Hypothalamus (tissue), 51 donors: ENCODE results near the gene COPS9.

Source experiments
- DNase-seq, 51 donors: peaks; one replicate each; lab custom pipeline; 2025; lab: John Stamatoyannopoulos, UW

The COPS9 gene

DNA sequence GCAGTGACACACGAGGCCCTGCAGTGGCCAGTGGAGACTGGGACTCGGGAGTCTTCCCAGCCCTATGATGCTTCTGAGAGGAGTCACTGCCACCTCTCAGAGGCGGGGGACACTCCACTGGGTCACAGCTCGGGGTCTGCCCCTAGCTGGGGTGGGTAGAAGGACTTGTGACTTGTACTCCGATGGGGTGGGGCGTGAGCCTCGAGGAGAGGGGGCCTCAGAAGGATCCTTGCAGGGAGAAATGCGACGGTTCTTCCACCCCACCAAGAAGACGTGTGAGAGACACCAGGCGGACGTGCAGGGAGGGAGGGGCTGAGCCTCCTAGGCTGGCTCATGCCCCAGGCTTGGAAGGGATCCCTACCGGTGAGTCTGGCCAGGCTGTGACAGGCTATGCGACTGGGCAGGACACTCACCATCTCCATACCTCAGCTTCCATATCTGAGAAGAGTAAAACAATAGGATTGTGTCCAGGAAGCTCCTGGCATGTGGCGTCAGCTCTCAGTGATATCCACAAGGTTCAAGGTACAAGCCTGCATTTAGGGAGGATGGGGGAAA lies 15.4 kb upstream of the COPS9 start:
- no peak for DNase-seq

DNA sequence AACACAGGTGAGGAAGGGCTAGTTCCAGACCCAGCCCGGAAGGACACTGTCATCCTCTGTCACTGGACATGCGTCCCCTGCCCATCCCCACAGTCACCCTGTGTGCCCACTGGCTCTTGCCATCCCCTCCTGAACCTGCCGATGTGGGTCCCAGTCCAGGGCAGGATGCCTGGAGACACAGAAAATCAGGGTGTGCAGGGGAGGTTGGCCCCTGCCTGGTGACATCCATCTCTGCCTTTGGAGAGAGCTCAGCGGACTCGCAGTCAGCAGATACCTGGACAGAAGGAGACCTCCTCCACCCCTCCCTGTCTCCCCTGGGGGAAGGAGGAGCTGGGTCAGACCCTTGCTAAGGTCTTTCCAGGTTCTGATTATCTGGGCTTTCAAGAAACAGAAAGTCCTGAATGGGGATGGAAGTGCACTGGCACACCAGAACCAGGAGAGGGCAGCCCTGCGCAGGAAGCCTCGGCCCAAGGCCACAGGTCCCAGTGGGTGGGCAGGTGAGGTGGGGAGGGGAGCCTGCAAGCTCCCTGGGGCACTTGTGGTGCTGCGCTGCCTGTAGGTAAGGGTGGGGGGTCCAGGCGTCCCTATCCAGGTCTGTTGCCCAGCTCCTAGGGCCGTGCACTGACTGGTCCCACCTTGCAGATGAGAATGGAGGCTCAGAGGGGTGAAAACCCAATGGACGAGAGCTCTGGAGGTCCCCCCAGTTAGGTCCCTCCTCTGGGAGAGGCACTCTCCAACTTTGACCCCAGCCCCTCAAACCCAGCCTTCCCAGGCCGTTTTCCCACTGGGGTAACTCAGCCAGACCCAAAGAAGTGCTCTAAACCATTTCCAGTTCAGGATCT lies 14.1 kb upstream of the COPS9 start:
- DNase-seq: peak in 33 of 51 donors; percentile 3 to 62 (median 29)

DNA sequence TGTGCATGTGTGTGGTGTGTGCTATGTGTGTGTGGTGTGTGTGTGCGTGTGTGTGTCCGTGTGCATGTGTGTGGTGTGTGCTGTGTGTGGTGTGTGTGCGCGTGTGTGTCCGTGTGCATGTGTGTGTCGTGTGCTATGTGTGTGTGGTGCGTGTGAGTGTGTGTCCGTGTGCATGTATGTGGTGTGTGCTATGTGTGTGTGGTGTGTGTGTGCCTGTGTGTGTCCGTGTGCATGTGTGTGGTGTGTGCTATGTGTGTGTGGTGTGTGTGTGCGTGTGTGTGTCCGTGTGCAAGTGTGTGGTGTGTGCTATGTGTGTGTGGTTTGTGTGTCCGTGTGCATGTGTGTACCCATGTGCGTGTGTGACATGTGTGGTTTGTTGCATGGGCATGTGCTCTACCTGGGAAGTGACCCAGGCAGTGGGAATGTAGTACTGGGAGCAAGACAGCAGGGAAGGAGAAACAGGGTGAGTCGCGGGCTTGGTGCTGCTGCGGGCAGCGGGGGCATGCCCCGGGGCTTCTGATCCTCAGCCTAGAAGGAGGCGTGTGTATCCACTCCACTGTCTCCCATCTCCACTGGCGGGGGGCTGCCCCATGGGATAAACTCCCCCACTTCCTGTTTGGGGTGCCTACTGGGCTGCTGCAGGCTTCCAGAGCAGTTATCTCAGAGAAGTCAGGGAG lies 11.9 kb upstream of the COPS9 start:
- DNase-seq: no peak

DNA sequence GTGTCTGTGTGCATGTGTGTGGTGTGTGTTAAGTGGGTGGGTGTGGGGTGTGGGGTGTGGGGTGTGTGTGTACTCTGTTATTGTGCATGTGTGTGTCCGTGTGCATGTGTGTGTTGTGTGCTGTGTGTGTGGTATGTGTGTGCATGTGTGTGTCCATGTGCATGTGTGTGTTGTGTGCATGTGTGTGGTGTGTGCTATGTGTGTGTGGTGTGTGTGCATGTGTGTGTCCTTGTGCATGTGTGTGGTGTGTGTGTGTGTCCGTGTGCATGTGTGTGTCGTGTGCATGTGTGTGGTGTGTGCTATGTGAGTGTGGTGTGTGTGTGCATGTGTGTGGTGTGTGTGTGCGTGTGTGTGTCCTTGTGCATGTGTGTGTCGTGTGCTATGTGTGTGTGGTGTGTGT lies 11.3 kb upstream of the COPS9 start:
- no peak for DNase-seq

DNA sequence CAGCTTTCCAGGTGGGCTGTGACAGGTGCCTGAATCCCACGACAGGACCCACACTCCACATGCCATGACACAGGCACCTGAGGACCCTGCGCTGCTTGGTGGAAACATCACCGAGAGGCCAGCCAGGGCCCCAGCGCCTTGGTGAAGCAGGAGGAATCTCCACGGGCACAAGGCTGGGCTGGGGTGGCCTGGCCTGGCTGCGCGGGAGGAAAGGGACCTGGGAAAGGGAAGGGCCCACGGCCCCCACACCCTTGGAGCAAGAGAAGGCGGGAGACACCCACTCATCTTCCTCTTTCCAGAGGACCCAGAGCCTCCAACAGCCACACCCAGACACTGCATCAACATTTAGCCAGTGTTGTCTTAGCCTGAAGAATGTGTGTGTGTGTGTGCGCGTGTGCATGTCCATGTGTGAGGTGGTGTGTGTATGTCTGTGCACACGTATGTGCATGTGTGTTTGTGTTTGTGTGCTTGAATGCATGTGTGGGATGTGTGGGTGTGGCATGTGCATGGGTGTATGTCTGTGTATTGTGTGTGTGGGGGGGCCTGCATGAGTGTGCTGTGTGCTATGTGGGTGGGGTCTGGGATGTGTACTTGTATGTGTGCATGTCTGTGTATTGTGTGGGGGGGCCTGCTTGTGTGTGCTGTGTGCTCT lies 10.6 kb upstream of the COPS9 start:
- no peak for DNase-seq

DNA sequence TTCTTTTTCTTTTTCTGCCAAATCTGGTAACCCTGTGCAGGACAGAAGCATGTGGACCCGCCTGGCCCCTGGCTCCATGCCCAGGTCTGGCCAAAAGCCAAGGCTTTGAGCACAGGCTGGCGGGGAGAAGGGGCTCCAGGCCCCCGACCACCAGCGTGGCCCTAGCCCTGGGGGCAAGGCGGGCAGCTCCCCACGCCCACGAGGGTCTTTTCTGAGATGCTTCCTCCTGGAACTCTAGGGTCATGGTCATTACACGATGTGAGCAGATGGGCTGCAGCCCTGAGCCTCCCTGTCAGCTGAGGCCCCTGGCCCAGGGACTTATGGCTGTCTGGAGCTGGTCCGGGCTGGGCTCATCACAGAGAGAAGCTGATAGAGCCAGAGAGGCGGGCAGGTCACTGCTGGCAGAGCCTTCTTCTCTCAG lies 10.0 kb upstream of the COPS9 start:
- no peak for DNase-seq

DNA sequence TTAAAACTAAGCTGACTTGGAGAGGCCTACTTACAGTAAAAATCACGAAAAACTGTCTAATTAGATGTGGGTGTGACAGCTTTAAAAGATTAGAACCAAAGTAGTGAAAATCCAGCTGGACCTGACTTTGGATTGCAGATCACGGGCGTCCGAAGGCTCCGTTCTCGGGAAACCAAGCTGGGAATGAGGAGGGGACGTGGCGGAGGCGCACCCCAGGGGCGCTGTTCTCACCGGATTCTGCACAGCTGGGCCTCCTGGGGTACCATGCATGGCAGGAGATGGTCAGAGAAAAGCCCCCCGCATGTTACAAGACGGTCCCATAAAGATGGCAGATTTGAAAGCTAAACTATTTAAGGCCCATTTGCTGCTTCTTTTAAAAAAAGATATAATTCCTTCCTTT lies 9.4 kb upstream of the COPS9 start:
- no peak for DNase-seq

DNA sequence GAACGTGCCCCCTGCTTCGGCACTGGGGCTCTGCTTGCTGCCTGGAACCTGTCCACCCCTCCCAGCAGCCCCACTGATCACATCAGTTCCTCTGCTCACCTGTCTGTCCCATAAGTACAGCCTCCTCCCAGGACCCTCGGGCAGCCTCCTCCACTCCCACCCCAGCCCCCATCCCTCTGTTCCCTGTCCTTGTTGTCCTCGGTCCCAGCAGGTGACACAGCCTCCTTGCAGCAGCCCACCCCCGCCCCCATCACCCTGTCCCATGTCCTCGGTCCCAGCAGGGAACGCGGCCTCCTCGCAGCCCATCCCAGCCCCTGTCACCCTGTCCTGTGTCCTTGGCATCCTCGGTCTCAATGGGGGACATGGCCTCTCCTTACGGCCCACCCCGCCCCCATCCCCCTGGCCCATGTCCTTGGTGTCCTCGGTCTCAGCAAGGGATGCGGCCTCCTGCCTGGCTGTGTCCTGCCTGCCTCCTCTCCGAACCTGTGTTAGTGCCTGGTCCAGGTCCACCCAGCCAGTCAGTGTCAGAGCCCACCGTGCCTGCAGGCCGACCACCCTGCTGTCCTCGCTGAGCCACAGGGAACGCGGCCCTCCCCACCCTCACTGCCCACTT lies 8.7 kb upstream of the COPS9 start:
- DNase-seq: no peak

DNA sequence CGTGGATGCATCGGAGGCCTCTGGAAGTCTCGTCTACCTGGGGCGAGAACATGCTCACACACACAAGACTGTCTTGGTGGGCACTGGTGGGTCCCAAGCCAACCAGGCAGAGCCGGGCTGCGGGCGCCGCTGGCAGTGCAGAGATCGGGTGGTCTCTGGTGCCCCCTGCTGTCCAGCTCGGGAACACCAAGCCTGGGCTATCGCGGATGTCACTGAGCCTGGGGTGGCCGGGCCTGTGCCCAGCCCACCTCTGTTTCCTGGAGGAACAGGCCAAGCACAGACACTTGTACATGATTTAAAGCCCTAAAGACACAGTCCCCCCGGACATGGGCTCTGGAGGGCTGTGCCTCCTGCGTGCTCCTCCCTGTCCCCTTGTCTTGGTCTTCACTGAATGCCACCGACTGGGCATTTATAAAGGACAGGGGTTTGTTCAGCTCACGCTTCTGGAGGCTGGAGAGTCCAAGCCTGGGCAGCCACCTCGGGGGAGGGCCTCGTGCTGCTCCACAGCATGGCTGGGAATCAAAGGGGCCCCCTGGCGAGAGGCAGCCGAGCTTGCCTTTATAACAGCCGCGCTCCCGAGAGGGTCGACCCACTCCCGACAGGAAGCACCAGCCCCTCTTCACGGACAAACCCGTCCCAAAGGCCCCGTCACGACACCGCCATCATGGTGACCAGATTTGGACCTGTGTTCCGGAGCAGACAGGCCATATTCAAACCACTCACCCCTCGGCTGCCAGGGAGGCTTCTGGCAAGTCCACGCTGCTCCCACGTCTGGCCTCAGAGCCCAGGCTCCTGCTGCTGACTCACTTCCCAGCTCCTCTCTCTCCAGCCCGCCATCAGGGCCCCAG lies 7.9 kb upstream of the COPS9 start:
- peak in 50 of 51 donors; percentile 12 to 88 (median 63) for DNase-seq

DNA sequence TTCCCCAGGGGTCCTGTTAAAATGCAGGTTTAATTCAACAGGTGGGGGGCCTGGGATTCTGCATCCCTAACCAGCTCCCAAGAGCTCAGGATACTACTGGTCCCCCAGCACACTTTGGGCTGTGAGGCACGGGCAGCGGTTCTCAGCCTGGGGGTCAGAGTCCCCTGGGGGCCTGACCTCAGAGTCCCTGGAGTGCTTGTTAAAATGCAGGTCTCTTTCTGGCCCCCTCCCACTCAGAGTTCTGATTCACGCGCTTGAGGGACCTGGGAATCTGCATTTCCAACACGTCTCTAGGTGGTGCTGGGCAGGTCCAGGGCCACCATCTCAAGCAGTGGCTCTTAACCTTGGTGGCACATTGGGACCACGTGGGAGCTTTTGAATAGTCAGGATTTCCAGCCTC lies 7.2 kb upstream of the COPS9 start:
- DNase-seq: no peak

DNA sequence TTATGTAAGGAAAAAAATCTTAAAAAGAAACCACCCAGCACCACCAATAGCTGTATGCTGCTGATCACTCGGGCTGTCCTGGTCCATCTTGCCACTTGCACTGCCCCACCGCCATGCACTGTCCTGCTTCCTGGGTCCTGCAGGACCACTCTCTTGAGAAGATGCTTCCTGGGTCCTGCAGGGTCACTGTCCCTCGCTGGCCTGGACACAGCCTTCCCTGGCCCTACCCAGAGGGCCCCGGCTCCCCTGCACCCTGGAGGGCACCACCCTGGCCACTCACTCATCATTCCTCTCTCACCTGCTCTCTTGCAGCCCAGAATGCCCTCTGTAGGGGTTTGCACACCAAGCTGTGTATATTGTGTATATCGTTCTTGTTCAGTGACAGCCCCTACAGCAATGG lies 6.8 kb upstream of the COPS9 start:
- DNase-seq: no peak

DNA sequence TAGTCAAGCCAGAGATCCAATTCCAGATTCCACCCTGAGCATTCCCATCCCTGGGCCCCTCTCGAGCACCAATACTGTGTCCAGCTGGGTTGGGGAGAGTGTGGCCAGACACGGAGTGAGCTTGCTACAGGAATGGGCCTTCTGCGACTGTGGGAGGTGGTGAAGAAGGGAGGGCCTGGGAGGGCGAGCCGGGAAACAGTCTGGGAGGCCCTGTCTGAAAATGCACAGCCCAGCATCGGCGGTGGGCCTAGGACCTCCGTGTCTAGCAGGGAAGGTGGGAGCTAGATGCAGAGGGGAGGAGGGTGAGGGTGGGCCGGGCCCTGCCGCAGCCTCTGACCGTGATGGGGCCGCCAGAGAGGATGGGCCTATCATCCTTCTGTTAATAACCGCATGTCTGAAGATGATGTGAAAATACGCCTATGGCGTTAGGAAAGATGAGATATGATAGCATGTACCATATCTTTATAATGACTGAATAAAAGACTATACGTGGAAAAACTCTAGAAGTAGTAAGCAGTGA lies 6.2 kb upstream of the COPS9 start:
- no peak for DNase-seq

DNA sequence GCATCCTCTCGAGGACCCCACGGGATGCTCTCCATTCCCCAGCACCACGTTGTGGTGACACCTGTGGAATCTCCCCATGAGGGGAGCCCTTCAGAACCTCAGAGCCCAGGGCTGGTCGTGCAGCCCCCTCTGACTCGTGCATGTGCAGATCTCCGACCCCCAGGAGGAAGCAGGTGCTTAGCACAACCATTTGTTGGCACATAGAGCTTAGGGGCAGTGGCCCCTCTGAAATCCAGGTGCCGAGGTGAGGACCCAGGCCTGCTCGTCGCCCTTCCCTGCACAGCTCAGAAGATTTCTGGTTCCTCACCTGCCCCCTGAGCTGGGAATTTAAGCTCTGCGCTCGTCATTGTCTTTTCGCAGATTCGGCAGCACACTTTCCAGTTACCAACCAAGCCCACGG lies 5.6 kb upstream of the COPS9 start:
- no peak for DNase-seq

DNA sequence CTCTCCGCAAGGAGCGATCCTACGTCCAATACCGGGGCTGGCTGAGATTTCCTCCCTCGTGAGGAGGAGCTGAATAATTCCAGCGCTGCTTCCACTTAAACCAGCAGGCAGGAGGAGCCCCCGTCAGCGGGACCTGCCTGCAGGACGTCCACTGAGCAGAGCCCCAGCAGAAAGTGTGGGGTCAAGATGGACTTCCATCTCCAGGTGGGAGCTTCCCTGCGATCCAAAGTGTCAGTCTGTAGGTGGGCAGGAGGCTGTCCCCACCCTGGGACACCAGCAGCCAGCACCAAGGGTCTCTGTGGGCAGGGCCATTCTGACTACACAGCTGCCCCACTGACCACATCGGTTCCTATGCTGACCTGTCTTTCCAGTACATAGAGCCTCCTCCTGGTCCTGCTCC lies 4.8 kb upstream of the COPS9 start:
- DNase-seq: no peak

DNA sequence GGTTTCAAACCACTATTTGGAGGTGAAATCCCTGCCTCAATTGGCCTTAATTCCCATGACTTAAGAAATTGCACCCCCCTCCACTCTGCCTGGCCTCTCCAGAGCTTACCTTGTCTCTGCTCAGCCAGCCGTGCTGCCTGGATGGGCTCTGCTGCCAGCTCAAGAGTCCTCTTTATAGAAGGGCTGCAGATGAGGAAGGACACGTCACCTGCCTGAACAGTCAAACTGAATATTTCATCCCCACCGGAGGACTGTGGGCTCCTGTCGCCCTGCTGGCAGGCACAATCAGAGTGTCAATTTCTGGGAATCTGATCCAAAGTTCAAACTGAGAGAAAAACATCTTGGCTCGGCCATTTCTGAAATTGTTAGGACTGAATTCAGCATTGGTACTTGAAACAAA lies 4.4 kb upstream of the COPS9 start, which contains the start of gene OTOS:
OTOS (minus strand) TSS at position 148 of the 400 bp plus-strand sequence. CDS start 332 bp downstream, outside the sequence.
- peak in 4 of 51 donors; percentile 11 to 30 (median 12) for DNase-seq

DNA sequence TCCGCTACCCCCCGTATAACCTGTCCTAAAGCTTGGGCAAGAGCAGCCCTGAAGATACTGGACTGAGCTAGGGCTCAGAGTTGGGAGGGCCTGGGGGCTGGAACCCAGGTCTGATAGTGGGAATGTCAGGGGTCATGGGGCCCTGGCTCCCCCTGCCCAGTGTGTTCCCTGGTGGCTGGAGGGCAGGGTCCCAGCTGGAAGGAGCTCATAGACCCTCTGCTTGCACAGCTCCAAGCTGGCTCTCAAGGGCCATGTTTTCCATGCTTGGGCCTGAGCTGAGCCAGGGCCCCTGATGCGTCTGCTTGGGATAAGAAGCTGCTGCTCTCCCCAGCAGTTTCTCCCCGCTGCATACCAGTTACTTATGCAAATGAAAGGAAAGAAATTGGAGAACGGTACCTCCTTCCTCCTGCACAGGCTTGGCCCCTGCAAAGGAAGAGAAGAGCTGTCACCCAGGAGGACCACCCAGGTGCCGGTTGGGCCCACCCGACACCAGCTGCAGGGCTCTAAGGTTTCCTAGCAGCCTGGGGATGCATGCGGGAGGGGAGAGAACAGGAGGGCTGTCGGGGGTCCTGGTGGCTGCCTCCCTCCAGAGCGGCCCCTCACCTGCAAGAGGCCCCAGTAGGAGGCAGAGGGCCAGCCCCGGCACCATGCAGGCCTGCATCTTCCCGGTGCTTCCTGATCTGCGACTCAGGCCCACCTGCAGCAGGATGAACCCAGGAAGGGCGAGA lies 3.7 kb upstream of the COPS9 start:
- DNase-seq: no peak

DNA sequence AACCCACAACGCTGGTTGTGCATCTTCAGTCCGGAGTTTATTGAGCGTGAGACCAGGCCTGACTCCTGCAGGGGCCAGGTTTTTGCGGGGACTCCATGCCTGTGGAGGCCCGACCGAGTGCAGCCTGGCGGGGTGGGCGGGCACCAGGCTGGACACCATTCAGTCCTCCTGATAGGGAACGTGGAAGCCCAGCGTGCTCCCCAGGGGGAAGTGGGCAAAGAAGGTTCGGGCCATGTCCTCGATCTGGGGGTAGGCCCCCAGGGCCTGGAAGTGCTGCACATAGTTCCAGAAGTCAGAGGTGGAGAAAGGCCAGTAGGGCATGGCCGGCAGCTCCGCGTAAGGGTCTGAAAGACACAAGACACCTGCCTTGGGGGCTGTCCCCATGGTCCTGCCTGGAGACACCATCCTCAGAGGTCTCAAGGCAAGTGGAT lies 2.9 kb upstream of the COPS9 start:
- no peak for DNase-seq

DNA sequence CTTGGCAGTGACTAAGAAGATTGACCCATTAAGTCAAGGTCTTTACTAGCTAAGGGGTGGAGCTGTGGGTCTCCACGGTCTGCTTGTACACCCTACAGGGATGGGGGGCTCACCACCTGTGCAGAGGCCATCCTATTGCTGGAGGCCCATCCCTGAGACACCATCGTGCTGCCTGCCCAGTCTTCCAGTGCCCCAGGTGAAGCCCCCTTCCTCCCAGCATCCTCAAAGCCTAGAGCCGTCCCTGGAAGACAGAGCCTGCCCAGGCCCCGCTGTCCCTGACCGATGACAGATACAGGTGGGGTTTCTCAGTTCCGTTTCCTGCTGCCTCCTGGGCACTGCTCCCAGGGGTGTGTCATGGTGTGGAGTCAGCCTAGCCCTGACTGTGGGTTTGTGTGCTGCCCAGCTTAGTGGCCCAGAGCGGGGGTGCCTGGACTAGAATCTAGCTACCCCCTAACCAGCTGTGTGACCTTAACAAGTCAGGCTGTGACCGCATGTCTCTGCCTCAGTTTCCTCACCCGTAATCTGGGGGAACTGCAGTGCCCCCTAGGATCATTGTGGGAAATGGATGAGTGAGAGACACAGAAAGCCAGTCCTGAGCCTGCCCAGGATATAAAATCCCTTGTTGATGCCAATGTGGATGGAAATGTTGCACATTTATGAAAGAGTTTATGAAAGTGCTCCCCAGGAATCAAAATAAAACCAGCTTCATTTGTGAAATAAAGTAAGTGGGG lies 2.3 kb upstream of the COPS9 start:
- DNase-seq: no peak
